GM23338 (cell line): ENCODE data around the gene MELK. TPM values are rescaled to one million over a fixed set of nuclear protein-coding genes. Genes with fewer than 3 reads are reported as not detected.

ENCODE experiments used
- ATAC-seq: fragments of 200-7000 bp; cut with Tn5 transposase; 3 replicates; pipeline ENCODE4 v1.9.1; 2020
- DNase-seq: peaks from one replicate; pipeline ENCODE4 v3.0.0-alpha.2; 2015; ENCODE audit warnings: low spot score
- H2AFZ ChIP-seq: fragments of 200-600 bp; sonication (generic); 2 replicates; pipeline ENCODE4 v1.8.0; 2016; ENCODE audit warnings: antibody characterized with exemption, mild to moderate bottlenecking, moderate library complexity
- H3F3A ChIP-seq: fragments of 200-600 bp; sonication (generic); replicated peaks from 2 replicates; pipeline ENCODE4 v1.8.0; 2017; ENCODE audit warnings: antibody characterized with exemption, mixed run types, low read depth
- H3K27ac ChIP-seq: fragments of 200-600 bp; sonication (generic); 2 replicates; pipeline ENCODE4 v1.6.1; 2016; ENCODE audit warnings: low read depth
- H3K27me3 ChIP-seq: fragments of 200-600 bp; sonication (generic); 2 replicates; pipeline ENCODE4 v1.8.0; 2016; ENCODE audit warnings: mild to moderate bottlenecking, mixed run types, moderate library complexity; ENCODE audit not compliant: insufficient read depth
- H3K36me3 ChIP-seq: fragments of 200-600 bp; sonication (generic); 2 replicates; pipeline ENCODE4 v1.8.0; 2016; ENCODE audit warnings: mild to moderate bottlenecking; ENCODE audit not compliant: insufficient read depth
- H3K4me1 ChIP-seq: fragments of 200-600 bp; sonication (generic); 2 replicates; pipeline ENCODE4 v1.8.0; 2016; ENCODE audit warnings: mild to moderate bottlenecking, moderate library complexity; ENCODE audit not compliant: insufficient read depth
- H3K4me2 ChIP-seq: fragments of 200-600 bp; sonication (generic); 2 replicates; pipeline ENCODE4 v1.7.1; 2017; ENCODE audit warnings: mixed run types
- H3K4me3 ChIP-seq: fragments of 200-600 bp; sonication (generic); 2 replicates; pipeline ENCODE4 v1.6.1; 2016; ENCODE audit warnings: mixed run types
- H3K79me2 ChIP-seq: fragments of 200-600 bp; sonication (generic); replicated peaks from 2 replicates; pipeline ENCODE4 v1.8.0; 2017; ENCODE audit warnings: mild to moderate bottlenecking; ENCODE audit not compliant: insufficient read depth
- H3K9me2 ChIP-seq: fragments of 200-600 bp; sonication (generic); 2 replicates; pipeline ENCODE4 v1.8.0; 2017; ENCODE audit not compliant: insufficient read depth
- H4K20me1 ChIP-seq: fragments of 200-600 bp; sonication (generic); replicated peaks from 2 replicates; pipeline ENCODE4 v1.8.0; 2017; ENCODE audit warnings: mild to moderate bottlenecking; ENCODE audit not compliant: insufficient read depth
- H3K27ac Mint-ChIP-seq: 2 replicates; pipeline ENCODE4 v1.8.0; 2020; ENCODE audit warnings: inconsistent platforms, mild to moderate bottlenecking, moderate library complexity, mixed read lengths
- H3K27me3 Mint-ChIP-seq: 3 replicates; pipeline ENCODE4 v1.8.0; 2022; ENCODE audit warnings: low read depth, mild to moderate bottlenecking, moderate library complexity, mixed read lengths, inconsistent platforms; ENCODE audit not compliant: insufficient read depth, poor library complexity
- H3K36me3 Mint-ChIP-seq: 3 replicates; pipeline ENCODE4 v1.8.0; 2021; ENCODE audit warnings: low read depth, mild to moderate bottlenecking, inconsistent platforms, moderate library complexity, mixed read lengths
- H3K4me1 Mint-ChIP-seq: 3 replicates; pipeline ENCODE4 v1.8.0; 2020; ENCODE audit warnings: mild to moderate bottlenecking, inconsistent platforms, mixed read lengths
- H3K4me3 Mint-ChIP-seq: 3 replicates; pipeline ENCODE4 v1.8.0; 2021; ENCODE audit warnings: moderate library complexity, mild to moderate bottlenecking, inconsistent platforms, mixed read lengths
- H3K9me3 Mint-ChIP-seq: 3 replicates; pipeline ENCODE4 v1.8.0; 2020; ENCODE audit warnings: moderate library complexity, mild to moderate bottlenecking, inconsistent platforms, mixed read lengths
- CREB1 ChIP-seq: fragments of 250-450 bp; sonication (Bioruptor Pico); IDR thresholded peaks from 2 replicates; pipeline ENCODE4 v1.5.0; 2020; ENCODE audit warnings: low read depth, mild to moderate bottlenecking, moderate library complexity
- JUNB ChIP-seq: IDR thresholded peaks from one replicate; pipeline ENCODE4 v1.6.1; 2016; ENCODE audit warnings: antibody characterized with exemption; ENCODE audit not compliant: unreplicated experiment
- NANOG ChIP-seq: IDR thresholded peaks from 2 replicates; pipeline ENCODE4 v1.6.1; 2016; ENCODE audit warnings: antibody characterized with exemption, borderline replicate concordance
- REST ChIP-seq: IDR thresholded peaks from one replicate; pipeline ENCODE4 v1.6.1; 2018; ENCODE audit warnings: antibody characterized with exemption; ENCODE audit not compliant: unreplicated experiment
- STAT1 ChIP-seq: IDR thresholded peaks from one replicate; pipeline ENCODE4 v1.6.1; 2016; ENCODE audit warnings: antibody characterized with exemption; ENCODE audit not compliant: unreplicated experiment
- ZNF331 ChIP-seq: fragments of 250-450 bp; sonication (Bioruptor Pico); IDR thresholded peaks from 2 replicates; pipeline ENCODE4 v1.5.0; 2020; ENCODE audit warnings: low read depth, mild to moderate bottlenecking, moderate library complexity
- polyA plus RNA-seq: library from polyadenylated mRNA; unstranded; fragments of >200 nt; fragmentation: Nextera tagmentation; extraction: Ambion mirVana; gene quantifications from 2 replicates; pipeline ENCODE4 v1.2.1, GENCODE V29; 2016
- total RNA-seq: library from RNA; depleted of rRNA; stranded (reverse); fragments of >200 nt; shearing (Covaris generic); gene quantifications from 2 replicates; pipeline ENCODE4 v1.2.3, GENCODE V29; 2014
- TF ChIP-seq, protein P1 (sequence below), 2 experiments: fragments of 200-600 bp in 1 of 2; sonication (generic) in 1 of 2; conservative IDR thresholded peaks; 2 replicates each; pipeline versions ENCODE4 v1.5.1 to v1.6.1; 2016 to 2017; ENCODE audit warnings: antibody characterized with exemption in 2 of 2, low read depth in 2 of 2, mild to moderate bottlenecking in 2 of 2, moderate library complexity in 1 of 2

Gene MELK
- total and polyA plus RNA-seq, 2 experiments from 2014 or later = 37.2 to 55.7 TPM

DNA sequence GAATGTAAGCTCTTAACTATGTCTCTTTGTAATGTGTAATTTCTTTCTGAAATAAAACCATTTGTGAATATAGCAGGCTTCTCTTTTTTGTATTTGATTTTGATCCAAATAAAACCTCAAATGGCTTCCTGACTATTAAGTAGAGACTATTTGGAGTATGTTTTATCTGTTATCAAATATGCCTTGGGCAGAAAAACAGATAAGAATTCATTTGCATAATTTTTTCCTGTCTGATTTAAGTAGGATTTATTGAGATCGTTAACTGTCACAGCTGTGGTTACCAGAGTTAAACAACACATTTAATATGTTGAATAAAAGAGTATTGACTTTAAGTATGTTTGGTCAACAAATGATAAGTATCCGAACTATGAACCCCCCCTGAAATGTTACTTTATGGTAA lies 104.9 kb downstream of the MELK start (continued):
- TF ChIP-seq, protein P1, sequence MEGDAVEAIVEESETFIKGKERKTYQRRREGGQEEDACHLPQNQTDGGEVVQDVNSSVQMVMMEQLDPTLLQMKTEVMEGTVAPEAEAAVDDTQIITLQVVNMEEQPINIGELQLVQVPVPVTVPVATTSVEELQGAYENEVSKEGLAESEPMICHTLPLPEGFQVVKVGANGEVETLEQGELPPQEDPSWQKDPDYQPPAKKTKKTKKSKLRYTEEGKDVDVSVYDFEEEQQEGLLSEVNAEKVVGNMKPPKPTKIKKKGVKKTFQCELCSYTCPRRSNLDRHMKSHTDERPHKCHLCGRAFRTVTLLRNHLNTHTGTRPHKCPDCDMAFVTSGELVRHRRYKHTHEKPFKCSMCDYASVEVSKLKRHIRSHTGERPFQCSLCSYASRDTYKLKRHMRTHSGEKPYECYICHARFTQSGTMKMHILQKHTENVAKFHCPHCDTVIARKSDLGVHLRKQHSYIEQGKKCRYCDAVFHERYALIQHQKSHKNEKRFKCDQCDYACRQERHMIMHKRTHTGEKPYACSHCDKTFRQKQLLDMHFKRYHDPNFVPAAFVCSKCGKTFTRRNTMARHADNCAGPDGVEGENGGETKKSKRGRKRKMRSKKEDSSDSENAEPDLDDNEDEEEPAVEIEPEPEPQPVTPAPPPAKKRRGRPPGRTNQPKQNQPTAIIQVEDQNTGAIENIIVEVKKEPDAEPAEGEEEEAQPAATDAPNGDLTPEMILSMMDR (conservative IDR thresholded peaks at IDR 0.05; ENCODE audit: low read depth in 2 of 2) = no peak
- no peak for TF ChIP-seq STAT1

DNA sequence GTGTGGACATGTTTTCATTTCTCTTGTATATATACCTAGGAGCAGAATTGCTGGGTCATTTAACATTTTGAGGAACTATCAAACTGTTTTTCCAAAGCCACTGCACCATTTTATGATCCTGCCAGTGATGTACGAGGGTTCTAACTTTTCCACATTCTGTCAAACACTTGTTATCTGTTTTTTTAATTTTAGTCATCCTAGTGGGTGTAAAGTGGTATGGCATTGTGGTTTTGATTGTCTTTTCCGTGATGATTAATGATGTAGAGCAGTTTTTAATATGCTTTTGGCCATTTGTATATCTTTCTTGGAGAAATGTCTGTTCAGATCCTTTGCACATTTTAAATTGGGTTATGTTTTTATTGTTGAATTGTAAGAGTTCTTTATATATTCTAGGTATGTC lies 107.0 kb downstream of the MELK start:
- Histone ChIP-seq H3K79me2 (no peaks in the 10 kb centered on the region), H3K27me3 (no peaks in the 10 kb centered on the region), H3K4me2 (no peak overlapping the region), H3K36me3 (peaks cover 4% of the 10 kb centered on the region; the same call in 1 of the 2 replicates), H3K27ac (no peak overlapping the region), H3K4me3 (no peak overlapping the region), H2AFZ (no peak overlapping the region), H3F3A (no peaks in the 10 kb centered on the region), H3K9me2 (no peaks in the 10 kb centered on the region), H4K20me1 (no peaks in the 10 kb centered on the region), H3K4me1 (no peaks in the 10 kb centered on the region)
- DNase-seq (no peak), ATAC-seq (no peak)
- Mint-ChIP-seq H3K9me3 (peaks cover 22% of the 10 kb centered on the region; the same call in 2 of the 3 replicates), H3K27me3 (peaks cover 1% of the 10 kb centered on the region), H3K36me3 (peaks cover 67% of the 10 kb centered on the region), H3K27ac (no peak overlapping the region), H3K4me1 (no peaks in the 10 kb centered on the region; the same call in 2 of the 3 replicates), H3K4me3 (no peak overlapping the region)
- no peak for TF ChIP-seq CREB1 (CRISPR knock-in tag)
- no peak for TF ChIP-seq JUNB

- Mint-ChIP-seq H3K27ac (no peak overlapping the region), H3K36me3 (peaks cover 13% of the 10 kb centered on the region; the same call in 2 of the 3 replicates), H3K4me3 (no peak overlapping the region), H3K4me1 (no peaks in the 10 kb centered on the region; the same call in 2 of the 3 replicates), H3K27me3 (no peaks in the 10 kb centered on the region), H3K9me3 (peaks cover 13% of the 10 kb centered on the region; the same call in 2 of the 3 replicates)
- H2AFZ ChIP-seq = no peak overlapping the region
- no peak overlapping the region for H3K4me2 ChIP-seq
- no peaks in the 10 kb centered on the region for H3K9me2 ChIP-seq
- H3F3A ChIP-seq = no peaks in the 10 kb centered on the region
- no peaks in the 10 kb centered on the region for H3K36me3 ChIP-seq
- H3K79me2 ChIP-seq = no peaks in the 10 kb centered on the region
- H3K27ac ChIP-seq = no peak overlapping the region
- no peaks in the 10 kb centered on the region for H3K27me3 ChIP-seq
- DNase-seq (no peak), ATAC-seq (no peak)
- H3K4me1 ChIP-seq = no peaks in the 10 kb centered on the region
- H4K20me1 ChIP-seq = no peaks in the 10 kb centered on the region
- H3K4me3 ChIP-seq = no peak overlapping the region
- TF ChIP-seq REST (no peak), NANOG (no peak), ZNF331 (CRISPR knock-in tag) (no peak)
Observed at GRCh38 chr9:36686471-36686870, 113.8 kb downstream of the MELK start.
